GM12892 (cell line): ENCODE measurements around the gene ZNF474.

Source experiments
- POLR2AphosphoS5 ChIP-seq: IDR thresholded peaks from 2 replicates; pipeline ENCODE4 v1.6.1; 2011; ENCODE audit warnings: low read depth, low read length, control low read depth
- TAF1 ChIP-seq: IDR thresholded peaks from 2 replicates; pipeline ENCODE4 v1.6.1; 2011; ENCODE audit warnings: low read depth, mild to moderate bottlenecking, control low read depth, low read length, borderline replicate concordance

GRCh38 chr5:122114501-122114900, 14.8 kb upstream of the ZNF474 start:
- TF ChIP-seq POLR2AphosphoS5: no peak
- no peak for TF ChIP-seq TAF1
